Hematopoietic multipotent progenitor cell treated with erythropoietin and hydrocortisone succinate and interleukin-3 and kit ligand, for 8 days (in vitro differentiated cells): ENCODE results near the gene HLA-DQA2.
"Not testable (repeated sequence)": the region's sequence is repeated elsewhere in the genome, so short reads cannot be mapped to it uniquely, and the experiment has no call there.

ENCODE experiments used
- DNase-seq: peaks from one replicate; pipeline ENCODE4 v3.0.0-alpha.2; 2015

HLA-DQA2 gene

GRCh38 chr6:32782923-32783322, 41.7 kb downstream of the HLA-DQA2 start:
- DNase-seq, result not testable (repeated sequence)

DNA sequence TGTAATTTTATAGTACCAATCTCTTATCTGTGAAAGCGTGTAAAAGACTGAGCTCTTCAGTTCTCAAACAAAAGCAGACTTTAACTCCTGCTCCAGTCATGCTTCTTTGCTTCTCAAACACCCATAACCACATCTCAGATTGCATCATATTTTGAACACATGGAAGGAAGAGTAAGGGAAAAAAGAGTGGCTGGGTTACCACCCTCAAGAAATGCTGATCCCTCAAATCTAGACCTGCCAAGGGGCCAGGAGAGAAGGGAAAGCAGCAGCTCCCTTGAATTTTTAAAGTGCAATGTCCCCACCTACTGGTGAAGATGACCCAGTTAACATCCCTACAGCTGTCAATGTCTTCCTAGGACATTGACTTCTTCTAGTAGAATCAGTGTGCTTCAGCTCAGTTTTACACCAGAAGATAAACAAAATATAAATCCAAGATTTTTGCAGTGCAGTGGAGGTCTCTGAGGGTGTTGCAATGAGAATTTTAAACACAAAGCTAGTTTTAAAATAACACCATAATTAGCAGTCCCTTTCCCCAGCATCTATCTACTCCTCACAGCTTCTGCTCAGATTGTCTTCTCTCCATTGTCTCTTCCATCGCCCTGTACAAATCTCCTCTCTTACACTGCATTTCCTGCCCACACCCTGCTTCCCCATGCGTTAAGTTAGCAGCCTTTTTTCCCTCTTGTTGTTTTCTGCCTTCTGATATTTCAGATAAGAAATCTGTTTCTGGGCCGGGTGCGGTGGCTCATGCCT, 44.8 kb downstream of the HLA-DQA2 start:
- DNase-seq, result peak; percentile 60

- DNase-seq, result no peak
Measured at GRCh38 chr6:32790306-32790705, 49.1 kb downstream of the HLA-DQA2 start.

DNA sequence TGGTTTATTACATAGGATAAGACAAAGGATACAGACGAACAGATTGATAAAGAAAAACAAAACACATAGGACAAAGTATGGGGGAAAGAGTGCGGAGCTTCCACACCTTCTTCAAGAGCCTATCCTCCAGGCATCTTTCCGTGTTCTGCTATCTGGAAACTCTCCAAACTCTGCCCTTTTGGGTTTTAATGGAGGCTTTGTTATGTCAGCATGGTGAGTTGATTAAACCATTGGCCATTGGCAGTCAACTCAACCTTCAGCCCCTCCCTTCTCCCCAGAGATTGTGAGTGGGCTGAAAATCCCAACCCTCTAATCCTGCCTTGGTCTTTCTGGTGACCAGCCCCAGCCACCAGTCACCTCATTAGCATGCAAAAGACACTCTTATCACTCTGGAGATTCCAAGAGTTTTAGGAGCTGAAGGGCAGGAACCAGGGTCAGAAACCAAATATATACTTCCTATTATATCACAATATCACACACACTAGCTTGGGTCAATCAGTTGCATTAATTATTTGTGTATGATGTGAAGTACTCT, 51.8 kb downstream of the HLA-DQA2 start:
- DNase-seq, result no peak

- peak; percentile 3 for DNase-seq
Measured at GRCh38 chr6:32794510-32794909, 53.3 kb downstream of the HLA-DQA2 start.
